ENCODE measurements around the gene CYP4Z1.
"Not testable (repeated sequence)": the region's sequence is repeated elsewhere in the genome, so short reads cannot be mapped to it uniquely, and the experiment has no call there.

DNA sequence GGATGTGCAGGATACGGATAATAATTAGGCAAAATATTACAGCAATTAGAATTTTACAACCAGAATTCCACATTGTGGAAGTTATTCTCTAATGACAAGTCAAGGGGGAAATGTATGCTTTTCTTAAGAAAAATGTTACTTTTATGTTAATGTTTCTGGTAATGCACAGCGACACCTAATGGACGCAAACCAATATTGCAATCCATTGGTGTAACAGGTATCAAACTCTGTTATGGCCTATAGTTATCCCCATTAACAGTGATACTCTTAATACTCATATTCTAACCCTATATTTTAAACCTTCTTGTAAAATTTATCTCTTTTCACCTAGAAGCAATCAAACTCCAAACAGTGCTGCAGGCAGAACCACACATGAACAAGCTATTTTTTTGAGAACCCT lies 22.3 kb downstream of the CYP4Z1 start:
- TF ChIP-seq, protein P1, sequence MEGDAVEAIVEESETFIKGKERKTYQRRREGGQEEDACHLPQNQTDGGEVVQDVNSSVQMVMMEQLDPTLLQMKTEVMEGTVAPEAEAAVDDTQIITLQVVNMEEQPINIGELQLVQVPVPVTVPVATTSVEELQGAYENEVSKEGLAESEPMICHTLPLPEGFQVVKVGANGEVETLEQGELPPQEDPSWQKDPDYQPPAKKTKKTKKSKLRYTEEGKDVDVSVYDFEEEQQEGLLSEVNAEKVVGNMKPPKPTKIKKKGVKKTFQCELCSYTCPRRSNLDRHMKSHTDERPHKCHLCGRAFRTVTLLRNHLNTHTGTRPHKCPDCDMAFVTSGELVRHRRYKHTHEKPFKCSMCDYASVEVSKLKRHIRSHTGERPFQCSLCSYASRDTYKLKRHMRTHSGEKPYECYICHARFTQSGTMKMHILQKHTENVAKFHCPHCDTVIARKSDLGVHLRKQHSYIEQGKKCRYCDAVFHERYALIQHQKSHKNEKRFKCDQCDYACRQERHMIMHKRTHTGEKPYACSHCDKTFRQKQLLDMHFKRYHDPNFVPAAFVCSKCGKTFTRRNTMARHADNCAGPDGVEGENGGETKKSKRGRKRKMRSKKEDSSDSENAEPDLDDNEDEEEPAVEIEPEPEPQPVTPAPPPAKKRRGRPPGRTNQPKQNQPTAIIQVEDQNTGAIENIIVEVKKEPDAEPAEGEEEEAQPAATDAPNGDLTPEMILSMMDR (IDR thresholded peaks at IDR 0.05; ENCODE audit: low read depth, low read length, poor library complexity, severe bottlenecking): peak; percentile 44
- TF ChIP-seq EZH2phosphoT487 (IDR thresholded peaks at IDR 0.05; ENCODE audit: borderline replicate concordance, low read length): not testable (repeated sequence)
